NCI-H1930 (cell line): ENCODE data around the gene FCGR3B.
"Not testable (repeated sequence)": the region's sequence is repeated elsewhere in the genome, so short reads cannot be mapped to it uniquely, and the experiment has no call there.

Experiments
- DNase-seq, 2 experiments: peaks; one replicate each; lab custom pipeline; 2025; lab: John Stamatoyannopoulos, UW

The FCGR3B gene

DNA sequence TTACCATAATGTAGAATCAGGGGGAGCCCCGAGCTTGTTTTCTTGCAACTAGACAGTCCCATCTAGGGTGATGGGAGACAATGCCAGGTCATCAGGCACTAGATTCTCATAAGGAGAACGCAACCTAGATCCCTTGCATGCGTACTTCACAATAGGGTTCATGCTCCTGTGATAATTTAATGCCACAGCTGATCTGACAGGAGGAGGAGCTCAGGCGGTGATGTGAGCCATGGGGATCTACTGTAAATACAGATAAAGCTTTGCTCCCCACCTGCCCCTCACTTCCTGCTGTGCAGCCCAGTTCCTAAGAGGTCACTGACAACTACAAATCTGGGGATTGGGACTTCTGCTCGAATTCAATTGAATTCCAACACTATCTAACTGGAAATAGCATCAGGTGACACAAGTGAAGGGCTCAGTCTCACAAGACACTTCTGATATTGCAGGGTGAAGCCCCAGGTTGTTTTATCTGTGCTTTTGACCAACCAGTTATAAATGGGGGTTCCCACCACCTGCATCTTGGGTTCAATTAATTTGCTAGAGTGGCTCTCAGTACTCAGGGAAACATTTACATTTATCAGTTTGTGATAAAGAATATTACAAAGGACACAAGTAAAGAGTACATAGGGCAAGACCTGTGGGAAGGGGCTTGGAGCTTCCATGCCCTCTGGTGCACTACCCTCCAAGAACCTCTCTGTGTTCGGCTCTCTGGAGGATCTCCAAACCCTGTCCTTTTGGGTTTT lies 7.4 kb upstream of the FCGR3B start:
- DNase-seq: not testable (repeated sequence)

- not testable (repeated sequence) for DNase-seq
Observed at GRCh38 chr1:161636976-161637375, 6.0 kb upstream of the FCGR3B start.

- not testable (repeated sequence) for DNase-seq
Observed at GRCh38 chr1:161636189-161636782, 5.3 kb upstream of the FCGR3B start.

DNA sequence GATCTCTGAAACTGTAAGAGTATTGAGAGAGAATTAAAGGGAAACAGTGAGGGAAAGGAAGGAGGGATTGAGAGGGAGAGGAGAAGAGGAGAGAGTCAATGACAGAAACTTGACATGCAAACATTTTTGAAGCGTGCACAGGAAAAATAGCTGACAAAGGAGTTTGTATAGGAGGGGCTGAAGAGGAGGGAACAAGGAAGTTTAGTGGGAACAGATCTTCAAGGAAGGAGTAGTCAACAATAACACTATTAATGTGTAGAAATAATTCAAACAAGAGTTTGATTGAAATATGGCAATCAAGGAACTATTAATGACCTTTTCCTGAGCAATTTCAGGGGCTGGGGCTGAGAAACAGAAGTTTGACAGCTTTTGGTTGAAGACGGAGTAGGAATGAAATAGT lies 4.0 kb upstream of the FCGR3B start:
- not testable (repeated sequence) for DNase-seq

DNA sequence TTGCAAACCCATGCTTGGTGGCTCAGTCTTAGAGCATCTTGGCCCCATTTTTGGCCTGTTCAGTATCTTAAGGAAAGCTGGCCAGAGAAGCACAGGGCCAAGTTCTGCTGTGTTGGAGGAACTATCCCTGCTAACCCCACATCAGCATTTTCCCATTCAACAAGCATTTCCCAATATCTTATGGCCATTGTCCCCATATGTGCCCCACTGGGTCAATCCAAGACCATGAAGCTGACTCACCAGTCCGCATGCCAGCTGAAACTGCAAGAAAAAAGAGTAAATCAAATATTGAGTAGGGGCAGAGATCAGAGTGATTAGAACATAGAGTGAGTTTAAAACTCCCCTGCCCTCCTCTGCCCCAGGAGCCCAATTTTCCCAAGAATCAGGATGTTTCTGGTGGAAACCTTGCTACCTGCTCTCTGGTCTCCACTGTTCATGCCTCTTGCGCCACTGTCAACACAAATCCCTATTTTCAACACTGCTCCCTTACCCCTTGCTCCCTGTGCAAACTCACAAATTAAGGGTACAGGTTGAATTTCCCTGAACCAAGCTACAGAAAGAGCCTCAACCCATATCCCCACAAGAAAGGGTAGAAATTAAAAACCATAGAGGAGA lies 741 bp downstream of the FCGR3B start:
- not testable (repeated sequence) for DNase-seq

DNA sequence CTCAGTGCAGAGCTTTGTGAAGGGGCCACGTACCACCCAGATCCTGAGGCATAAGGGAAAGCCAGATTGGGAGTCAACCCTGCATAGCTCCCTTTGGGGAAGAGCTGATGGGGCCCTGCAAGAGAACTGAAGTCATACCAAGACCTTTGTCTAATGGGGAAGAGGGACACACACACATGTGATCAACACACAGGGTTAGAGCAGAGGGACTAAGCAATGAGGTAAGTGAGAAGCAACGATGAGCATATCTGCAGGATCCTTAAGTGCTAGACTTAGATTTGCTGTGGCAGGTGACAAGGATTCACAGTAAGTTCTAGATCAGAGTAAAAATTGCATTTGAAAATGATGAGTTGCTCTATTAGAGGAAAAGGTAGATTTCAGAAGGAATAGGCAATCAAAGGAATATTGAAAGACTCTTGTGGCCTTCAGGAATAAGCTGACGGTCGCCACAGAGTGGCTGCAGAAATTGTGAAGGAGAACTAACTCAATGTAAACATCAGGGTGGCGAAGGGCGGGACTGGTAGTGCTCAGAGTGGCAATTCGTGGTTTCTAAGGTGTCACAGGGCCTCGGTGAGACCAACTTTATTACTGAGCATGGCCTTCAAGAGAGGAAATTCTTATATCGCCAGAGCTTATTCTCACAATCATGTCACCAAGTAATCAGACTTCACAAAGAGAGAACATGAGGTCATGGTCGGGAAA lies 4.4 kb downstream of the FCGR3B start:
- not testable (repeated sequence) for DNase-seq

- DNase-seq: not testable (repeated sequence)
Observed at GRCh38 chr1:161624605-161625004, 6.4 kb downstream of the FCGR3B start.

- DNase-seq: not testable (repeated sequence)
Observed at GRCh38 chr1:161623401-161624051, 7.5 kb downstream of the FCGR3B start.

- DNase-seq: not testable (repeated sequence)
Observed at GRCh38 chr1:161622054-161622453, 8.9 kb downstream of the FCGR3B start.

DNA sequence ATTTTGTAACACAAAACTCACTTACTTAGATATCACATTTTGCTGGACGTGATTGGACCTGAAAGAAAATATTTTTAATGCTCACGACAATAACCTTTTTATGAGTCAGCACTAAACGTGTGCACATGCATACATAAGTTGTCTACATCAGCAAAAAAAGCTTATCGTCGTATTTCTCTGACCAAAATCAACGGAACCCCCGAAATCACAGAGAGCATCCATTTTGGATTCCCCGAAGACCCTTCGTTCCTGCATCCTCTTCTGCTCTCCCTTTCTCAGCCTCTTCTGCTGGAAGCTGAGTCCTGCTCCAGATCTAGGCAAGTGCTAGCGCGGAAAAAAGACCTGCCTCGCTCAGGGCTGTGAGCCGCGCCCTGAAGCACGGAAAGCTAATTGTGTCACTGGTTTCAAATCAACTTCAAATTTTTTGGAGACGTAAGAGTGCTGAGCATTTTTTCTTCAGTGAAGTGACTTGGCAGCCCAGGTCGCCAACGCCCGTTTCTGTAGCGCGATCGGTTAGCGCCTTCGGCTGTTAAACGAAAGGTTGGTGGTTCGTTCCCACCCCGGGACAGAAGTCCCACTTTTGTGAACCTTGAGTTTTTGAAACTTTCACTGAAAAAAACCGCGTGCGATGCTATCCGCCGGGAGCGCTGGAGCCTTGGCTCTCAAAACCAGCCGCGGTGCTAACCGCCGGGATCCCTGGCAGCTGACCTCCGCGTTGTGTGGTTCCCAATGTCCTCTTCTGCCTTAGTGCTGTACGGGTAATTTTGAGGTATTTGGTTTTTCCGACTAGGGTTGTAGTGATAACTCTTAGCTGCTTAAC lies 9.6 kb downstream of the FCGR3B start:
- peak in 1 of 2 experiments; percentile 9 for DNase-seq

DNA sequence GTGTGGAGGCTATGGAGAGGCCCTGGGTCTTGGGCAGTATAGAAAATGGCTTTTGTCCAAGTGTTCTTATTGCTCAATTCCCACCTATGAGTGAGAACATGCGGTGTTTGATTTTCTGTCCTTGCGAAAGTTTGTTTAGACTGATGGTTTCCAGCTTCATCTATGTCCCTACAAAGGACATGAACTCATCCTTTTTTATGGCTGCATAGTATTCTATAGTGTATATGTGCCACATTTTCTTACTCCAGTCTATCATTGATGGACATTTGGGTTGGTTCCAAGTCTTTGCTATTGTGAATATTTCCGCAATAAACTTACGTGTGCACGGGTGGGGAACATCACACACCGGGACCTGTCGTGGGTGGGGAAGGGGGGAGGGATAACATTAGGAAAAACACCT lies 10.6 kb downstream of the FCGR3B start:
- not testable (repeated sequence) for DNase-seq

DNA sequence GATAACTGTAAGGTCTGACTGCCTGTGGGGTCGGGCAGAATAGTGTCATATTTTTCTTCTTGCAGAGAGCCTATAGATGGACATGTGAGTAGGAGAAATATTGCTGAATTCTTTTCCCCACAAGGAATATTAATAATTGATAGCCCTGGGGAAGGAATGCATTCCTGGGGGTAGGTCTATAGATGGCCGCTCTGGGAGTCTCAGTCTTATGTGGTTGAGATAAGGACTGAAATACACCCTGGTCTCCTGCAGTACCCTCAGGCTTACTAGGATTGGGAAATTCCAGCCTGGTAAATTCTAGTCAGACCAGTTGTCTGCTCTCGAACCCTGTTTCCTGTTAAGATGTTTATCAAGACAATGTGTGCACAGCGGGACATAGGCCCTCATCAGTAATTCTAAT lies 12.5 kb downstream of the FCGR3B start:
- DNase-seq: not testable (repeated sequence)

- not testable (repeated sequence) for DNase-seq
Observed at GRCh38 chr1:161616417-161616816, 14.6 kb downstream of the FCGR3B start.

DNA sequence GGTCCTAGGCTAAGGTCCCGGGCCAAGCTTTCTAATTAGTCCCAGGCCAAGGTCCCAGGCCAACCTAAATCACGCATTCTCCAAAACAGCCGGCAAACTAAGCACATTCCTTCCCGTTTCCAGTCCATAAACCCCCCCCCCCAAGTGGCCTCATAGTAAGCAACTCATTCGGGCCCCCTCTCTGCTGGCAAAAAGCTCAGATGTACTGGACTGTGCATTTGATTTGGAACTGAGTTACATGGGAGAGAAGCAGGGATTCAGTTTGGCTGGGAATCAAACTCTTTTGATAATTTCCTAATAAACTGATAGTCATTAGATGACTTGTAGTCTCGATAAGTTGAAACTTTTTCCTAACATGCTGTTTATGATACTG lies 17.8 kb downstream of the FCGR3B start:
- not testable (repeated sequence) for DNase-seq

GRCh38 chr1:161612322-161613141 lies 18.4 kb downstream of the FCGR3B start:
- peak; percentile 74 to 78 for DNase-seq

- DNase-seq: not testable (repeated sequence)
Observed at GRCh38 chr1:161611866-161612321, 19.1 kb downstream of the FCGR3B start.

GRCh38 chr1:161610198-161610597 lies 20.8 kb downstream of the FCGR3B start:
- DNase-seq: not testable (repeated sequence)

- DNase-seq: not testable (repeated sequence)
Observed at GRCh38 chr1:161606541-161607336, 24.2 kb downstream of the FCGR3B start.
